ENCODE data around the gene DOCK1.

DOCK1 gene

DNA sequence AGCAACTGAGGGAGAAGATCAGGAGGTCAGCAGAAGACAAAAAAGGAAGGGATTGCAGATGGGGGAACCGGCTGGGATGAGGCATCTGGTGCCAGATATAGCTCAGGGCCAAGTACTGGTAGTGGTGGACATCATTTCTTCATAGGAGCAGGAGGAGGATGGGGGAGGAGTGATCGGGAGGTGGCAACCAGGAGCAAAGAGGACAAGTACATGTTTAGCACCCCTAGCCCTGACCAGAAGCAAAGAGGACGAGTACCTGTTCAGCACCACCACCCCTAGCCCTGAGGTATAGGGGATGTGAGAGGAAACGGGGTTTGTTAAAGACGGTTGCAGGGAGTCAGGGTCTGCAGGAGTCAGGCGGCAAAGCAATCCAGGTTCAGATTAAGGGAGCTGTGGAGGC, 559.3 kb downstream of the DOCK1 start:
- Histone ChIP-seq H3K27ac (ENCODE audit: low read length) (no peak overlapping the region), H3K9me3 (ENCODE audit: control insufficient read depth, insufficient read depth, low read length) (no peaks in the 10 kb centered on the region), H3K4me1 (ENCODE audit: control insufficient read depth, insufficient read depth, low read length) (no peaks in the 10 kb centered on the region), H3K36me3 (ENCODE audit: control insufficient read depth, insufficient read depth, low read length) (no peaks in the 10 kb centered on the region), H3K4me3 (ENCODE audit: low read length) (no peak overlapping the region), H3K27me3 (ENCODE audit: control insufficient read depth, insufficient read depth, low read length) (no peaks in the 10 kb centered on the region)
- WGBS (ENCODE audit: insufficient coverage, insufficient read length) = no CpG with 5 or more reads among the region's 6 CpGs
- DNase-seq (ENCODE audit: low read depth, low spot score) = no peak

- no peak for DNase-seq (ENCODE audit: low read depth, low spot score)
- Histone ChIP-seq H3K27me3 (ENCODE audit: control insufficient read depth, insufficient read depth, low read length) (no peaks in the 10 kb centered on the region), H3K27ac (ENCODE audit: low read length) (no peak overlapping the region), H3K4me3 (ENCODE audit: low read length) (no peak overlapping the region), H3K9me3 (ENCODE audit: control insufficient read depth, insufficient read depth, low read length) (no peaks in the 10 kb centered on the region), H3K36me3 (ENCODE audit: control insufficient read depth, insufficient read depth, low read length) (no peaks in the 10 kb centered on the region), H3K4me1 (ENCODE audit: control insufficient read depth, insufficient read depth, low read length) (no peaks in the 10 kb centered on the region)
- WGBS (ENCODE audit: insufficient coverage, insufficient read length) = no CpG with 5 or more reads among the region's 10 CpGs
Measured at GRCh38 chr10:127467811-127468210, 562.6 kb downstream of the DOCK1 start.

GRCh38 chr10:127468632-127469031, 563.4 kb downstream of the DOCK1 start:
- no peak for DNase-seq (ENCODE audit: low read depth, low spot score)
- Histone ChIP-seq H3K27me3 (ENCODE audit: control insufficient read depth, insufficient read depth, low read length) (no peaks in the 10 kb centered on the region), H3K27ac (ENCODE audit: low read length) (no peak overlapping the region), H3K36me3 (ENCODE audit: control insufficient read depth, insufficient read depth, low read length) (no peaks in the 10 kb centered on the region), H3K9me3 (ENCODE audit: control insufficient read depth, insufficient read depth, low read length) (no peaks in the 10 kb centered on the region), H3K4me3 (ENCODE audit: low read length) (no peak overlapping the region), H3K4me1 (ENCODE audit: control insufficient read depth, insufficient read depth, low read length) (no peaks in the 10 kb centered on the region)
- no CpG with 5 or more reads among the region's 5 CpGs for WGBS (ENCODE audit: insufficient coverage, insufficient read length)

DNA sequence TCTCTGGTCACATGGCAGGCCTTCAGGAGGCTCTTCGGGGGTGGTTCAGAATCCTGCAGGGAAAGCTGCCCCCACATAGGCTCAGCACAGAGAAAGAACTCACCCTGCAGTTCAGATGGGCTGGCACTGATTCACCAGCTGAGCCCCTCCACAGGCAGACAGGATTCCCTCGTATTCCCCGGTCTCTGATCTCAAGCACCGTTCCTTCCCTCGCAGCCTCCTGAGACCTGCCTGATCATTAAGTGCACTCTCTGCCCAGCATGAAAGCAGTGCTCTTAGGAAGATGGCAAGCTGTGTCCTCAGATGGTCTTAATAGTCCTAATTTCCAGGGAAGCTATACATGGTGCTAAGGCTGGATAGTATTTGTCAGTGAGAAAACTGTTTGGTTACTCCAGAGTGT, 565.7 kb downstream of the DOCK1 start:
- no peaks in the 10 kb centered on the region for H3K4me1 ChIP-seq (ENCODE audit: control insufficient read depth, insufficient read depth, low read length)
- no peak overlapping the region for H3K4me3 ChIP-seq (ENCODE audit: low read length)
- DNase-seq (ENCODE audit: low read depth, low spot score) = no peak
- no peaks in the 10 kb centered on the region for H3K9me3 ChIP-seq (ENCODE audit: control insufficient read depth, insufficient read depth, low read length)
- WGBS (ENCODE audit: insufficient coverage, insufficient read length) = no CpG with 5 or more reads among the region's 5 CpGs
- no peak overlapping the region for H3K27ac ChIP-seq (ENCODE audit: low read length)
- no peaks in the 10 kb centered on the region for H3K27me3 ChIP-seq (ENCODE audit: control insufficient read depth, insufficient read depth, low read length)
- no peaks in the 10 kb centered on the region for H3K36me3 ChIP-seq (ENCODE audit: control insufficient read depth, insufficient read depth, low read length)

DNA sequence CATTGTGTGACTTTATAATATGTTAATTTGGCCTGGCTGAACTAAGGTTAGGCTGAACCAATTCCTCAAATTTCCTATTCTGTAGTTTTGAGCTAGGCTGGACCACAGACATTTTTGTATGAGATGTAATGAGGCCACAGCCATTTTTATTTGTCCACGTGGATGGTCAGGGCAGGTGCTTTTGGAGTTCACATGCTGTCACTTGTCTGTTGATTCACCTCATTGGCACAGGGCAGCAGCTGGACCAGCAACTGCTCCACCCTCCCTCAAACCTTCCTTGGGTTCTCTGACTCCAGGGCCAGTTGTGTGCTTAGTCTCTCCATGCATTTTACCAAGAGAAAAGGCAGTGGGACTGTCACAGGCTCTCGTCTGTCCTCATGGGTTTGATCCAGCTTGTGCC, 567.7 kb downstream of the DOCK1 start:
- no peaks in the 10 kb centered on the region for H3K27me3 ChIP-seq (ENCODE audit: control insufficient read depth, insufficient read depth, low read length)
- H3K4me1 ChIP-seq (ENCODE audit: control insufficient read depth, insufficient read depth, low read length) = no peaks in the 10 kb centered on the region
- no peak overlapping the region for H3K4me3 ChIP-seq (ENCODE audit: low read length)
- H3K27ac ChIP-seq (ENCODE audit: low read length) = no peak overlapping the region
- no CpG with 5 or more reads among the region's 2 CpGs for WGBS (ENCODE audit: insufficient coverage, insufficient read length)
- no peaks in the 10 kb centered on the region for H3K36me3 ChIP-seq (ENCODE audit: control insufficient read depth, insufficient read depth, low read length)
- H3K9me3 ChIP-seq (ENCODE audit: control insufficient read depth, insufficient read depth, low read length) = no peaks in the 10 kb centered on the region
- DNase-seq (ENCODE audit: low read depth, low spot score) = no peak

DNA sequence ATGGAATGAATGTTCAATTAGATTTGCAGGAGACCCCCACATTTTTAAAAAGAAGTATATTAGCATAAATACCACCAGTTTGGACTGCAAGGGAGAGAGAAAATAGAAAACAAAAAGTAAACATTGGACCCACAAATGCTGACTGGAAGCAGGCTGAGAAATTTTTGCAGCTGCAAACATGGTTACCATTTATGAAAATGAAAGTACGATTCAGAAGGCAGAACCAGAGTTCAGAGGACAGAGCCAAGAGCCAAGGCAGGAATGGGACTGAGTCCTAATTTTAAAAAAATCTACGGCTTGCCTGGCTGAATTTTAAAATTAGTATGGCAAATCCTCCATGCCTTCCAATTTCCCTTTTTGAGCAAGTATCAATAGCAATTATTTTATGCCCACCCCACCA, 569.3 kb downstream of the DOCK1 start:
- Histone ChIP-seq H3K27me3 (ENCODE audit: control insufficient read depth, insufficient read depth, low read length) (no peaks in the 10 kb centered on the region), H3K36me3 (ENCODE audit: control insufficient read depth, insufficient read depth, low read length) (no peaks in the 10 kb centered on the region), H3K9me3 (ENCODE audit: control insufficient read depth, insufficient read depth, low read length) (no peaks in the 10 kb centered on the region), H3K27ac (ENCODE audit: low read length) (no peak overlapping the region), H3K4me1 (ENCODE audit: control insufficient read depth, insufficient read depth, low read length) (no peaks in the 10 kb centered on the region), H3K4me3 (ENCODE audit: low read length) (no peak overlapping the region)
- no CpG with 5 or more reads among the region's 2 CpGs for WGBS (ENCODE audit: insufficient coverage, insufficient read length)
- no peak for DNase-seq (ENCODE audit: low read depth, low spot score)

DNA sequence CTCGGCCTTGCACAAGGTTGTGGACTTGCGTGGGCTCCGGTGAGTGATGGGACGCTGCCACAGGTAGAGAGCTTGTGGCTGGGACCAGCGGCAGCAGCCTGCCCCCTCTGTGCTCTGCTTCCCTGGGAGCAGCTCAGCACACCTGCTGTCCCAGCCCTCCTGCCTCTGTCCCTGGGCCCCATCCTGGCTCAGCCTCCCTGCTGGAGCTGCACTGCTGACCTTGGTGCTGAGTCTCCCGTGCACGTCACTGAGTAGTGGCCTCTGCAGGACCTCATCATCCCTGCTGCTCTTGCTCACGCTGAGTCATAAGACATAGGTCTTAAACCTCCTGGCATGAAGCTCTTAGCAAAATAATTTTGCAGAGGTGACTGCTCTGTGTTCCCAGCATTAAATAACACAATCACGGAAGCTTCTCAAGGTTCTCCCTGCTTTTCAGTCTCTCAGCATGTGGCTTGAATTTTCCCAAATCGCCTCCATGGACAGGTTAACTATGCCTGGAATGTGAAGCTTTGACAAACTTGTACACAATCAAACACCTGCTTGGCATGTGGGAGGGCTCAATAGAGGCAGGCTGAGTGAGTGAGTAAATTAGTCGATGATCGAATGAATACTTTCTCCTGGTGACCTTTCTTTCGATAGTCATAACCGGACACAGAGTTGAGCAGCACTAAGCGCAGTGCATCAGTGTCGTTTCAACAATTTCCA, 580.1 kb downstream of the DOCK1 start:
- Histone ChIP-seq H3K36me3 (ENCODE audit: control insufficient read depth, insufficient read depth, low read length) (no peaks in the 10 kb centered on the region), H3K4me3 (ENCODE audit: low read length) (no peak overlapping the region), H3K27me3 (ENCODE audit: control insufficient read depth, insufficient read depth, low read length) (no peaks in the 10 kb centered on the region), H3K4me1 (ENCODE audit: control insufficient read depth, insufficient read depth, low read length) (peaks cover 4% of the 10 kb centered on the region; the same call in 1 of the 2 replicates), H3K9me3 (ENCODE audit: control insufficient read depth, insufficient read depth, low read length) (no peaks in the 10 kb centered on the region), H3K27ac (ENCODE audit: low read length) (no peak overlapping the region)
- peak; percentile 18 for DNase-seq (ENCODE audit: low read depth, low spot score)
- WGBS (ENCODE audit: insufficient coverage, insufficient read length) = no CpG with 5 or more reads among the region's 16 CpGs

GRCh38 chr10:127486355-127486754, 581.1 kb downstream of the DOCK1 start:
- WGBS (ENCODE audit: insufficient coverage, insufficient read length) = no CpG with 5 or more reads among the region's 6 CpGs
- Histone ChIP-seq H3K27ac (ENCODE audit: low read length) (no peak overlapping the region), H3K9me3 (ENCODE audit: control insufficient read depth, insufficient read depth, low read length) (no peaks in the 10 kb centered on the region), H3K4me3 (ENCODE audit: low read length) (no peak overlapping the region), H3K4me1 (ENCODE audit: control insufficient read depth, insufficient read depth, low read length) (peaks cover 4% of the 10 kb centered on the region; the same call in 1 of the 2 replicates), H3K36me3 (ENCODE audit: control insufficient read depth, insufficient read depth, low read length) (no peaks in the 10 kb centered on the region), H3K27me3 (ENCODE audit: control insufficient read depth, insufficient read depth, low read length) (no peaks in the 10 kb centered on the region)
- no peak for DNase-seq (ENCODE audit: low read depth, low spot score)

DNA sequence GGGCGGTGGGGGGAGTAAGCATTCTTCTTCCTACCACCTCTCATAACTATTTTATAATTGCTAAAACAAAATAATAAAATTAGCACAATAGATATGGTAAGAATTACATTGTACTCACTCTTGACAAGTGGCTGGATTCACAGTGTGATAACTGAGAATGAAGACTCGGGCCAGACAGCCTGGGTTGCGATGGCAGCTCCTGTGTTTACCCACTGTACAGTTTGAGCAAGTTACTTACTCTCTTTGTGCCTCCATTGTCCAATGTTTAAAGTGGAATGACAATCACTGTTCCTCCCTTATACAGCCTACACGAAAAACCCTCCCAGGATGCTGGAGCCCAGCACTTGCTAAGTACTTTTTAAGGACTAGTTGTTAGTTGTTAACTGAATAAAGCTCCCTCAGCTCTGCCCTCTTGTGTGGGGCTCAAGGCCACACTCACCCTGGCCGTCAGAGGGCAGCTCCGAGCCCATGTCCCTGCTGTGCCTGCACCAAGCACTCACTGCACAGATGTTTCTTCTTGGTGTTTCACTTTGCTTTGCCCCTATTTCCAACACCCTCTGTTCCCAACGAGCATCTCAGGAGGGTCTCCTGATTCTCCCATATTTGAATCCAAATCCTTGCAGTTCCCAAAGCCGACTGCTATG, 587.5 kb downstream of the DOCK1 start:
- no CpG with 5 or more reads among the region's 8 CpGs for WGBS (ENCODE audit: insufficient coverage, insufficient read length)

GRCh38 chr10:127496035-127496434, 590.8 kb downstream of the DOCK1 start:
- no peak overlapping the region for H3K4me3 ChIP-seq (ENCODE audit: low read length)
- no peaks in the 10 kb centered on the region for H3K27me3 ChIP-seq (ENCODE audit: control insufficient read depth, insufficient read depth, low read length)
- no peaks in the 10 kb centered on the region for H3K36me3 ChIP-seq (ENCODE audit: control insufficient read depth, insufficient read depth, low read length)
- H3K27ac ChIP-seq (ENCODE audit: low read length) = no peak overlapping the region
- no CpG with 5 or more reads among the region's 13 CpGs for WGBS (ENCODE audit: insufficient coverage, insufficient read length)
- no peaks in the 10 kb centered on the region for H3K9me3 ChIP-seq (ENCODE audit: control insufficient read depth, insufficient read depth, low read length)
- DNase-seq (ENCODE audit: low read depth, low spot score) = no peak
- H3K4me1 ChIP-seq (ENCODE audit: control insufficient read depth, insufficient read depth, low read length) = no peaks in the 10 kb centered on the region

More for the DNA sequence above, 587.5 kb downstream of the DOCK1 start:
- H3K4me1 ChIP-seq (ENCODE audit: control insufficient read depth, insufficient read depth, low read length) = no peaks in the 10 kb centered on the region
- H3K27me3 ChIP-seq (ENCODE audit: control insufficient read depth, insufficient read depth, low read length) = no peaks in the 10 kb centered on the region
- H3K4me3 ChIP-seq (ENCODE audit: low read length) = no peak overlapping the region
- no peak overlapping the region for H3K27ac ChIP-seq (ENCODE audit: low read length)
- H3K9me3 ChIP-seq (ENCODE audit: control insufficient read depth, insufficient read depth, low read length) = no peaks in the 10 kb centered on the region
- no peak for DNase-seq (ENCODE audit: low read depth, low spot score)
- H3K36me3 ChIP-seq (ENCODE audit: control insufficient read depth, insufficient read depth, low read length) = no peaks in the 10 kb centered on the region

DNA sequence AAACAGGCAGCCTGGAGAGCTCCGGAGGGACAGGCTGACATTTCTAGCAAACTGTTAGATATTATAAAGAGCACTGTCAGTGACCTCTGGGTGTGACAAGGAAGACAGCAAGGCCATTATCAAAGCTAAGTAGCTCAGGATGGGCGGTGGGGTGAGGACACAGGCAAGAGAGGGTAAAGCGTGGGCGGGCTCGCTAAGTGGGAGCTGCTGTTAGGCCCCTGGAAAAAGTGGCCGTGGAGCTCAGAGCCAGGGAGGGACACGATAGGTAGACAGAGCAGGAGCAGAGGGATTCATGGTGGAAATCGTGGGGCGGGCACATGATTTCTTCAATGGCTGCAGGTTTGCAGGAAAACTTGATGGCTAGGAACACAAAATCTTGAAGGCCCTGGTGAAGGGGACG, 592.5 kb downstream of the DOCK1 start:
- Histone ChIP-seq H3K36me3 (ENCODE audit: control insufficient read depth, insufficient read depth, low read length) (no peaks in the 10 kb centered on the region), H3K9me3 (ENCODE audit: control insufficient read depth, insufficient read depth, low read length) (no peaks in the 10 kb centered on the region), H3K27me3 (ENCODE audit: control insufficient read depth, insufficient read depth, low read length) (no peaks in the 10 kb centered on the region), H3K4me3 (ENCODE audit: low read length) (no peak overlapping the region), H3K27ac (ENCODE audit: low read length) (no peak overlapping the region), H3K4me1 (ENCODE audit: control insufficient read depth, insufficient read depth, low read length) (no peaks in the 10 kb centered on the region)
- WGBS (ENCODE audit: insufficient coverage, insufficient read length) = no CpG with 5 or more reads among the region's 10 CpGs
- no peak for DNase-seq (ENCODE audit: low read depth, low spot score)

All from iPS DF 6.9 (cell line).